Lower leg skin (tissue), 3 donors: ENCODE measurements around the gene COX6B2.

Source experiments
- POLR2A ChIP-seq, 2 donors: fragments of 450-650 bp; IDR thresholded peaks; one replicate each; pipeline ENCODE4 v1.6.1; 2016 to 2017; ENCODE audit warnings: antibody characterized with exemption in 2 of 2, mild to moderate bottlenecking in 1 of 2, moderate library complexity in 1 of 2
- TF ChIP-seq, protein P1 (sequence below), 3 donors: fragments of 450-650 bp; IDR thresholded peaks; one replicate each; pipeline ENCODE4 v1.5.1; 2016; ENCODE audit warnings: antibody characterized with exemption in 3 of 3, mild to moderate bottlenecking in 3 of 3, moderate library complexity in 2 of 3

- TF ChIP-seq, protein P1, sequence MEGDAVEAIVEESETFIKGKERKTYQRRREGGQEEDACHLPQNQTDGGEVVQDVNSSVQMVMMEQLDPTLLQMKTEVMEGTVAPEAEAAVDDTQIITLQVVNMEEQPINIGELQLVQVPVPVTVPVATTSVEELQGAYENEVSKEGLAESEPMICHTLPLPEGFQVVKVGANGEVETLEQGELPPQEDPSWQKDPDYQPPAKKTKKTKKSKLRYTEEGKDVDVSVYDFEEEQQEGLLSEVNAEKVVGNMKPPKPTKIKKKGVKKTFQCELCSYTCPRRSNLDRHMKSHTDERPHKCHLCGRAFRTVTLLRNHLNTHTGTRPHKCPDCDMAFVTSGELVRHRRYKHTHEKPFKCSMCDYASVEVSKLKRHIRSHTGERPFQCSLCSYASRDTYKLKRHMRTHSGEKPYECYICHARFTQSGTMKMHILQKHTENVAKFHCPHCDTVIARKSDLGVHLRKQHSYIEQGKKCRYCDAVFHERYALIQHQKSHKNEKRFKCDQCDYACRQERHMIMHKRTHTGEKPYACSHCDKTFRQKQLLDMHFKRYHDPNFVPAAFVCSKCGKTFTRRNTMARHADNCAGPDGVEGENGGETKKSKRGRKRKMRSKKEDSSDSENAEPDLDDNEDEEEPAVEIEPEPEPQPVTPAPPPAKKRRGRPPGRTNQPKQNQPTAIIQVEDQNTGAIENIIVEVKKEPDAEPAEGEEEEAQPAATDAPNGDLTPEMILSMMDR (IDR thresholded peaks at IDR 0.05), result no peak
- no peak for TF ChIP-seq POLR2A (IDR thresholded peaks at IDR 0.05)
These were observed 18.0 kb upstream of the COX6B2 start for GRCh38 chr19:55372316-55373081.
